Thyroid gland (tissue), 4 donors: ENCODE results near the gene KIF20A.

ENCODE experiments used
- POLR2A ChIP-seq, 2 donors: fragments of 450-650 bp; IDR thresholded peaks; one replicate each; pipeline ENCODE4 v1.6.1; 2017; ENCODE audit warnings: antibody characterized with exemption in 2 of 2, mild to moderate bottlenecking in 2 of 2, moderate library complexity in 1 of 2
- TF ChIP-seq, protein P1 (sequence below), 6 experiments: fragments of 200-600 bp in 3 of 6; fragments of 450-650 bp in 3 of 6; sonication (generic) in 3 of 6; IDR thresholded peaks; one replicate each; pipeline ENCODE4 v1.5.1; 2016 to 2019; ENCODE audit warnings: antibody characterized with exemption in 6 of 6, mild to moderate bottlenecking in 2 of 6, inconsistent platforms in 1 of 6, moderate library complexity in 1 of 6

DNA sequence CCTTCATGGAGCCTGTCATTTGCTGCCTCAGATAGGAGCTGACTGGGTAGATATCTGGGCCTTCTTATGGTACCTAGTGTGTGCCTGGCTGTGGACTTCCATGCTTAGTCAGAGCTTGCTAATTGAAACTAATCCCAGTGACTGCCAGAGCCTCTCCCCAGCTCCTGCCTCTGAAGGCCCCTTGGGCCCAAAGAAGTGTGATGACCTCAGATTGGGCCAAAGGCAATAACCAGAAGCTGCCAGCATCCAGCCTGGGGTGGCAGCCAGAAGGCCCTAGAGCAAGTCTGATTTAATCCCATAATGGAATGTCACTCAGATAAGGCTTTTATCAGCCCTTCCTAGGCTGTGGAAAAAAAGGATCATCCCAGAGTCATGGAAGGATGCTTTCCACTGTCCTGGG lies 51.3 kb downstream of the KIF20A start:
- TF ChIP-seq POLR2A (IDR thresholded peaks at IDR 0.05) = no peak
- TF ChIP-seq, protein P1, sequence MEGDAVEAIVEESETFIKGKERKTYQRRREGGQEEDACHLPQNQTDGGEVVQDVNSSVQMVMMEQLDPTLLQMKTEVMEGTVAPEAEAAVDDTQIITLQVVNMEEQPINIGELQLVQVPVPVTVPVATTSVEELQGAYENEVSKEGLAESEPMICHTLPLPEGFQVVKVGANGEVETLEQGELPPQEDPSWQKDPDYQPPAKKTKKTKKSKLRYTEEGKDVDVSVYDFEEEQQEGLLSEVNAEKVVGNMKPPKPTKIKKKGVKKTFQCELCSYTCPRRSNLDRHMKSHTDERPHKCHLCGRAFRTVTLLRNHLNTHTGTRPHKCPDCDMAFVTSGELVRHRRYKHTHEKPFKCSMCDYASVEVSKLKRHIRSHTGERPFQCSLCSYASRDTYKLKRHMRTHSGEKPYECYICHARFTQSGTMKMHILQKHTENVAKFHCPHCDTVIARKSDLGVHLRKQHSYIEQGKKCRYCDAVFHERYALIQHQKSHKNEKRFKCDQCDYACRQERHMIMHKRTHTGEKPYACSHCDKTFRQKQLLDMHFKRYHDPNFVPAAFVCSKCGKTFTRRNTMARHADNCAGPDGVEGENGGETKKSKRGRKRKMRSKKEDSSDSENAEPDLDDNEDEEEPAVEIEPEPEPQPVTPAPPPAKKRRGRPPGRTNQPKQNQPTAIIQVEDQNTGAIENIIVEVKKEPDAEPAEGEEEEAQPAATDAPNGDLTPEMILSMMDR (IDR thresholded peaks at IDR 0.05) = no peak
